Omental fat pad (tissue), 4 donors: ENCODE results near the gene LRP4. TPM values are rescaled to one million over a fixed set of nuclear protein-coding genes. Genes with fewer than 3 reads are reported as not detected.

Source experiments
- ATAC-seq: fragments of 150-250 bp; one replicate; pipeline ENCODE4 v1.9.1; 2016; ENCODE audit warnings: mild to moderate bottlenecking, moderate library complexity; ENCODE audit not compliant: low FRiP score
- DNase-seq: peaks from one replicate; pipeline ENCODE4 v3.0.0-alpha.2; 2019; ENCODE audit warnings: low spot score
- CTCF ChIP-seq, 3 donors: fragments of 450-650 bp; IDR thresholded peaks; one replicate each; pipeline ENCODE4 v1.5.1; 2016 to 2017; ENCODE audit warnings: antibody characterized with exemption in 3 of 3, mild to moderate bottlenecking in 3 of 3, moderate library complexity in 2 of 3
- total RNA-seq, 4 donors: library from RNA; depleted of rRNA; stranded (reverse); fragments of >200 nt; gene quantifications; one replicate each; pipeline ENCODE4 v1.1.0, GENCODE V29; 2016

Gene LRP4
- total RNA-seq, 4 donors from 2014 or later: 1.6 to 4.3 (median 3.3) TPM

DNA sequence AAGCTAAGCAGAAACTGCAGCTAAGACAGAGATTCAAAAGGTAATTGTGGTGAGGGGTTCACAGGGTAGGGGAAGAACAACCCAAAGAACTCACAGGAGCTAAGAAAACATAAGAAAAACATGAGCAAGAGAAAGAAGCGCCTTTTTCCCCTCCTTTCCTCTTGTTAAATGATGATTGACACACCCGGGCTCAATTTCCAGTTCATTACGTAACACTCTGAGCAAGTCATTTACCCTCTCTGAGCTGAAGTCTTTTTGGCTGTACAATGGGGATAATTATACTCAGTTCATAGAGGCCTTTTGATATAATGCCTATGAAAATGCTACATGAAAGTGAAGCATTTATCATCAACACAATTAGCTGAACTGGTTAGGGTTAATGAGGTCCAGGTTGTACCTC is 17.2 kb downstream of the LRP4 start:
- no peak for DNase-seq
- no peak for TF ChIP-seq CTCF (IDR thresholded peaks at IDR 0.05)
- ATAC-seq: no peak

DNA sequence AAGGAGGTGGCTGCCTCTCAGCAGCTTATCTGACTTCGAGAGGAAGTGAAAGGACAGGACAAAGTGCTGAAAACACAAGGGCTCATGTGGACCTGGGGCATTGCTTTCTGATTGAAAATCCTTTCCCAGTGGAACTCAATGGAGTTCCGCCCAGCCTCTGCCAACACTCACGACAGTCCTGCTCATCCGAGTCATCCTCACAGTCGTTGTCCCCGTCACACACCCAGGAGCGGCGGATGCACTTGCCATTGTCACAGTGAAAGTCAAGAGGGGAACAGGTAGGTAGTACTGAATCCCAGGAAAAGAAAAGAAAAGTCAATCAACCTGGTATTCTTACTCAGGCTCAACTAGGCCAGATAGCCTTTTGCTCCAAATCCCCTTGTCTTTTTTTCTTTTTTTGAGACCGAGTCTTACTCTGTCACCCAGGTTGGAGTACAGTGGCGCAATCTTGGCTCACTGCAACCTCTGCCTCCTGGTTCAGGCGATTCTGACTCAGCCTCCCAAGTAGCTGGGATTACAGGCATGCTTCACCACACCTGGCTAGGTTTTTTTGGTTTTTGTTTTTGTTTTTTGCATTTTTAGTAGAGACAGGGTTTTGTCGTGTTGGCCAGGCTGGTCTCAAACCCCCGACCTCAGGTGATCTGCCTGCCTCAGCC is 18.1 kb downstream of the LRP4 start:
- ATAC-seq (no peak), DNase-seq (no peak)
- TF ChIP-seq CTCF (IDR thresholded peaks at IDR 0.05): no peak

DNA sequence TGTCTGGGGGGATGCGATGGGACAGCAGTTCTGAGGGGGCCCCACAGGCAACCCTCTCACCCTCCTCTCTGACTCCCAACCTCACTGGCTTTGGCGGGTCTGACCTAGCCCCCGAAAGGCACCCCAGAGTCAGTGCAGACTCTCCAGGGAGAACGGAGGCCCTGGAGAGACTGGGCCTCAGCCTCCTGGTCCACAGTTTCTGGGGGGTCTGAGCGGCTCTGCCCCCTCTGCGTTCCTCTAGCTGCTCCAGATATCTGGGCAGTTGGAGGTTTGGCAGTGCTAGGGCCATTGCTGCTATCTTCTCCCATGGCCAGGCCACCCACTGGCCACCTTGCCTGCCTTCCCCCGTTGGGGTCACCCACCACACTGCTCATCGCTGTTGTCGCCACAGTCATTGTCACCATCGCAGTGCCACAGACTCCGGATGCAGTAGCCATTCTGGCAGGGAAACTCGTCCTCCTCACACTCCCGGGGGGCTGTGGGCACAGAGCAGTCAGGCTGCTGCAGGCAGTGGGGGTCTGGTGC is 18.8 kb downstream of the LRP4 start:
- DNase-seq (no peak), ATAC-seq (no peak)
- no peak for TF ChIP-seq CTCF (IDR thresholded peaks at IDR 0.05)

DNA sequence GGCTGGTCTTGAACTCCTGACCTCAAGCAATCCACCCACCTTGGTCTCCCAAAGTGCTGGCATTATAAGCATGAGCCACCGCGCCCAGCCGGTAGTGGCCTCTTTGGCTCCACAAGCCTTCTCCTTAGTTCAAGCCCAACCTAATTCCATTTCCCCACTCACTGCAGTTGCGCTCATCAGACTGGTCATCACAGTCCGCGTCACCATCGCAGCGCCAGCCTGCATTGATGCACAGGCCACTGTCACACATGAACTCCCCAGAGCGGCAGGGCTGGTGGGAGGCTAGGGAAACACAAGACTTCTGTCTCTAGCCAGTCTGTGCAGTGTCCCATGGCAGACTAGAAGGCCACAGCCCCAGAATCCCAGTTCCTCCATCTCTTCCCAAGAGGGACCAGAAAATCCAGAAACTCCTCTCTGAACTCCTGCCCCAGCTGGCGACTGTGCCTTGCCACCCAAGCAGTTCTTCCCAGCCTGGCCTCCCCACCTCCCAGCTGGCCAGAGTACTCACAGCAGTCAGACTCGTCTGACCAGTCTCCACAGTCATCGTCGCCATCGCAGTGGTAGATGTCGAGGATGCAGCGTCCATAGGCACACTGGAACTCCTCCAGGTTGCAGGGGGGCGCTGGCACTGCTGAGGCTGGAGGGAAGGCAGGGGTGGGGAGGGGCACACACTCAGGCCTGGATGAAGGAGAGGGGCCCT is 19.8 kb downstream of the LRP4 start:
- DNase-seq (no peak), ATAC-seq (no peak)
- no peak for TF ChIP-seq CTCF (IDR thresholded peaks at IDR 0.05)

GRCh38 chr11:46896719-46897406 is 21.5 kb downstream of the LRP4 start:
- no peak for DNase-seq
- TF ChIP-seq CTCF (IDR thresholded peaks at IDR 0.05): no peak
- no peak for ATAC-seq

DNA sequence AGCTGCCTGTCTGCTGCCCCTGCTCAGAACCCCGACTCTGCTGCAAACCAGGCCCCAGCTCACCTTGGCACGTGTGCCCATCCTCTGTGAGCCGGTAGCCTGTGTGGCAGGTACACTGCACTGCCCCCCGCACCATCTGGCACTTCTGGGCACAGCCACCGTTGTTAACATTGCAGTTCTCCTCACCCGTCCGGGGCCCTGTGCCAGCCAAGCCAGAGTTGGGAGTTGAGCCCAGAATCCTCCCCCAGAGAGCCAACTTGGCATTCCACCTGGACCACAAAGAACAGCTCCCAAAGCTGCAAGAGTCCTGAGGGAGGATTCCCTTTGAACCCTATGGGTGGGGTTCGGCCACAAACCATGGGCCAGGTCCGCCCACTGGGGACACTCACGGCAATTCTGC is 22.5 kb downstream of the LRP4 start:
- ATAC-seq (no peak), DNase-seq (no peak)
- no peak for TF ChIP-seq CTCF (IDR thresholded peaks at IDR 0.05)
